Stomach (tissue), 9 donors: ENCODE results near the gene SYNE3. TPM values are rescaled to one million over a fixed set of nuclear protein-coding genes. Genes with fewer than 3 reads are reported as not detected.

Experiments
- DNase-seq, 2 donors: peaks; one replicate each; pipeline versions ENCODE4 v3.0.0 to v3.0.0-alpha.2; 2013 to 2019
- H3K27ac ChIP-seq, 5 donors: fragments of 200-600 bp in 4 of 5; sonication (generic) in 4 of 5; one replicate each; pipeline ENCODE4 v1.5.1; 2013 to 2019; ENCODE audit warnings: mild to moderate bottlenecking in 1 of 5, moderate library complexity in 1 of 5
- H3K27me3 ChIP-seq, 3 donors: fragments of 200-600 bp; sonication (generic); one replicate each; pipeline ENCODE4 v1.5.1; 2017 to 2019; ENCODE audit warnings: mixed run types in 1 of 3
- H3K36me3 ChIP-seq, 4 donors: fragments of 200-600 bp; sonication (generic); 1 replicate in 3 of 4; 2 replicates in 1 of 4; pipeline ENCODE4 v1.5.1; 2016 to 2019
- H3K4me1 ChIP-seq, 4 donors: fragments of 200-600 bp; sonication (generic); one replicate each; pipeline ENCODE4 v1.5.1; 2016 to 2019
- H3K4me3 ChIP-seq, 4 donors: fragments of 200-600 bp; sonication (generic) in 3 of 4; one replicate each; pipeline ENCODE4 v1.5.1; 2016 to 2019; ENCODE audit warnings: mild to moderate bottlenecking in 1 of 4
- H3K9me3 ChIP-seq, 4 donors: fragments of 200-600 bp; sonication (generic); one replicate each; pipeline ENCODE4 v1.5.1; 2016 to 2019
- CTCF ChIP-seq, 7 experiments: fragments of 450-650 bp in 4 of 7; fragments of 200-600 bp in 3 of 7; sonication (generic) in 3 of 7; IDR thresholded peaks; one replicate each; pipeline ENCODE4 v1.5.1; 2016 to 2019; ENCODE audit warnings: antibody characterized with exemption in 7 of 7, control low read depth in 2 of 7, mild to moderate bottlenecking in 1 of 7
- EP300 ChIP-seq: sonication (generic); formaldehyde crosslinking; IDR thresholded peaks from one replicate; pipeline ENCODE4 v1.6.1; 2017; ENCODE audit warnings: antibody characterized with exemption
- POLR2A ChIP-seq, 4 donors: fragments of 450-650 bp; IDR thresholded peaks; one replicate each; pipeline ENCODE4 v1.6.1; 2016; ENCODE audit warnings: antibody characterized with exemption in 4 of 4, control low read depth in 2 of 4, mild to moderate bottlenecking in 1 of 4, moderate library complexity in 1 of 4
- POLR2AphosphoS5 ChIP-seq, 3 donors: sonication (generic); formaldehyde crosslinking; IDR thresholded peaks; one replicate each; pipeline ENCODE4 v1.6.1; 2016; ENCODE audit warnings: antibody characterized with exemption in 3 of 3
- WGBS, 5 donors: extraction: QIAGEN DNeasy Blood & Tissue Kit in 3 of 5; methylation state at CpG; one replicate each; pipeline versions ENCODE4 v1.1.5 to v1.1.7; 2013 to 2018; 5-methylcytosine and 5-hydroxymethylcytosine counted together
- intact Hi-C: fragments of 100-400 bp; cut with DNase I; formaldehyde crosslinking; loops from one replicate; pipeline ENCODE4 v1.15.1; 2023; ENCODE audit warnings: low total_unique reads
- polyA plus RNA-seq, 3 donors: library from polyadenylated mRNA; stranded (reverse); fragments of 200-250 nt; gene quantifications; one replicate each; pipeline ENCODE4 v1.2.3, GENCODE V29; 2013
- total RNA-seq, 5 donors: library from RNA; depleted of rRNA; stranded (reverse); fragments of >200 nt; gene quantifications; one replicate each; pipeline versions ENCODE4 v1.1.0 to v1.2.3, GENCODE V29; 2014 to 2016
- donor health status: healthy with polysubstance abuse.
- donor health status: Bipolar disorder and iron deficiency.
- donor health status: healthy.

Gene SYNE3
- total and polyA plus RNA-seq, 8 donors: 0.58 to 85.2 (median 5.9) TPM

- H3K27me3 ChIP-seq: no peaks in the 10 kb centered on the region
- H3K4me3 ChIP-seq: peak overlapping the region; percentile 68 to 98 (median 96)
- peak in 1 of 2 donors; percentile 36 for DNase-seq
- H3K27ac ChIP-seq: peak overlapping the region; percentile 69 to 93 (median 90)
- no peak for TF ChIP-seq POLR2A (IDR thresholded peaks at IDR 0.05)
- TF ChIP-seq EP300: no peak
- TF ChIP-seq POLR2AphosphoS5 (IDR thresholded peaks at IDR 0.05): no peak
- no peak for TF ChIP-seq CTCF (IDR thresholded peaks at IDR 0.05)
- peaks cover 42 to 69% (median 62%) of the 10 kb centered on the region in 4 donors for H3K4me1 ChIP-seq
- no peaks in the 10 kb centered on the region for H3K36me3 ChIP-seq
- no peaks in the 10 kb centered on the region for H3K9me3 ChIP-seq
- 0 to 2% (median 1%) methylated on average over 28 to 52 of the region's 52 CpGs for WGBS, 5 donors
- intact Hi-C loops: no loop called here
Measured at GRCh38 chr14:95535226-95536021, 19.0 kb upstream of the SYNE3 start.

- Histone ChIP-seq H3K27me3 (no peaks in the 10 kb centered on the region), H3K36me3 (peaks cover 0 to 2% (median under 1%) of the 10 kb centered on the region in 4 donors), H3K27ac (peak within 1 kb of the TSS; percentile 84 to 93 (median 92)), H3K9me3 (no peaks in the 10 kb centered on the region), H3K4me3 (peak within 1 kb of the TSS; percentile 68 to 98 (median 96)), H3K4me1 (peaks cover 42 to 72% (median 65%) of the 10 kb centered on the region in 4 donors)
- 0 to 1% (median 1%) methylated on average over 66 to 97 of the region's 97 CpGs for WGBS, 5 donors
- DNase-seq: peak; percentile 99 to 100
- TF ChIP-seq POLR2A (IDR thresholded peaks at IDR 0.05) (no peak), CTCF (IDR thresholded peaks at IDR 0.05) (peak in 2 of 7 experiments; percentile 19 to 36), EP300 (no peak), POLR2AphosphoS5 (IDR thresholded peaks at IDR 0.05) (peak; percentile 61 to 89 (median 79))
- intact Hi-C loops: no loop called here
Measured at GRCh38 chr14:95534299-95535225, 18.1 kb upstream of the SYNE3 start, which contains the start of gene GLRX5. TSS of gene GLRX5 (plus strand) at chr14:95535050. CDS start at chr14:95535090, 40 bp downstream.

- Histone ChIP-seq H3K4me3 (peak overlapping the region; percentile 68 to 98 (median 96)), H3K27me3 (no peaks in the 10 kb centered on the region), H3K27ac (peak overlapping the region in 4 of 5 donors; percentile 84 to 93 (median 92)), H3K36me3 (peaks cover 0 to 7% (median 3%) of the 10 kb centered on the region in 4 donors), H3K9me3 (no peaks in the 10 kb centered on the region), H3K4me1 (peaks cover 42 to 72% (median 65%) of the 10 kb centered on the region in 4 donors)
- intact Hi-C loops: no loop called here
- TF ChIP-seq POLR2AphosphoS5 (IDR thresholded peaks at IDR 0.05) (no peak), POLR2A (IDR thresholded peaks at IDR 0.05) (no peak), CTCF (IDR thresholded peaks at IDR 0.05) (no peak), EP300 (no peak)
- DNase-seq: peak in 1 of 2 donors; percentile 38
- WGBS, 5 donors: 0 to 1% (median 1%) methylated on average over 18 of the region's 18 CpGs
Measured at GRCh38 chr14:95533822-95534221, 17.4 kb upstream of the SYNE3 start.

GRCh38 chr14:95533391-95533821, 17.0 kb upstream of the SYNE3 start:
- peak in 1 of 2 donors; percentile 59 for DNase-seq
- intact Hi-C loops: no loop called here
- H3K27ac ChIP-seq: peak overlapping the region; percentile 32 to 93 (median 90)
- H3K9me3 ChIP-seq: no peaks in the 10 kb centered on the region
- whole genome bisulfite sequencing, 5 donors: 3 to 6% (median 3%) methylated on average over 10 of the region's 10 CpGs
- TF ChIP-seq CTCF (IDR thresholded peaks at IDR 0.05) (no peak), EP300 (no peak), POLR2AphosphoS5 (IDR thresholded peaks at IDR 0.05) (no peak), POLR2A (IDR thresholded peaks at IDR 0.05) (no peak)
- H3K4me3 ChIP-seq: peak overlapping the region; percentile 68 to 98 (median 96)
- no peaks in the 10 kb centered on the region for H3K27me3 ChIP-seq
- H3K4me1 ChIP-seq: peaks cover 42 to 70% (median 64%) of the 10 kb centered on the region in 4 donors
- peaks cover 0 to 7% (median 3%) of the 10 kb centered on the region in 4 donors for H3K36me3 ChIP-seq
